NCI-H128 (cell line): Measurements from ENCODE around the gene ZHX3.

Experiments
- DNase-seq: peaks from one replicate; lab custom pipeline; 2025; ENCODE audit not compliant: unreplicated experiment; lab: John Stamatoyannopoulos, UW

Gene ZHX3, protein sequence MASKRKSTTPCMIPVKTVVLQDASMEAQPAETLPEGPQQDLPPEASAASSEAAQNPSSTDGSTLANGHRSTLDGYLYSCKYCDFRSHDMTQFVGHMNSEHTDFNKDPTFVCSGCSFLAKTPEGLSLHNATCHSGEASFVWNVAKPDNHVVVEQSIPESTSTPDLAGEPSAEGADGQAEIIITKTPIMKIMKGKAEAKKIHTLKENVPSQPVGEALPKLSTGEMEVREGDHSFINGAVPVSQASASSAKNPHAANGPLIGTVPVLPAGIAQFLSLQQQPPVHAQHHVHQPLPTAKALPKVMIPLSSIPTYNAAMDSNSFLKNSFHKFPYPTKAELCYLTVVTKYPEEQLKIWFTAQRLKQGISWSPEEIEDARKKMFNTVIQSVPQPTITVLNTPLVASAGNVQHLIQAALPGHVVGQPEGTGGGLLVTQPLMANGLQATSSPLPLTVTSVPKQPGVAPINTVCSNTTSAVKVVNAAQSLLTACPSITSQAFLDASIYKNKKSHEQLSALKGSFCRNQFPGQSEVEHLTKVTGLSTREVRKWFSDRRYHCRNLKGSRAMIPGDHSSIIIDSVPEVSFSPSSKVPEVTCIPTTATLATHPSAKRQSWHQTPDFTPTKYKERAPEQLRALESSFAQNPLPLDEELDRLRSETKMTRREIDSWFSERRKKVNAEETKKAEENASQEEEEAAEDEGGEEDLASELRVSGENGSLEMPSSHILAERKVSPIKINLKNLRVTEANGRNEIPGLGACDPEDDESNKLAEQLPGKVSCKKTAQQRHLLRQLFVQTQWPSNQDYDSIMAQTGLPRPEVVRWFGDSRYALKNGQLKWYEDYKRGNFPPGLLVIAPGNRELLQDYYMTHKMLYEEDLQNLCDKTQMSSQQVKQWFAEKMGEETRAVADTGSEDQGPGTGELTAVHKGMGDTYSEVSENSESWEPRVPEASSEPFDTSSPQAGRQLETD

DNA sequence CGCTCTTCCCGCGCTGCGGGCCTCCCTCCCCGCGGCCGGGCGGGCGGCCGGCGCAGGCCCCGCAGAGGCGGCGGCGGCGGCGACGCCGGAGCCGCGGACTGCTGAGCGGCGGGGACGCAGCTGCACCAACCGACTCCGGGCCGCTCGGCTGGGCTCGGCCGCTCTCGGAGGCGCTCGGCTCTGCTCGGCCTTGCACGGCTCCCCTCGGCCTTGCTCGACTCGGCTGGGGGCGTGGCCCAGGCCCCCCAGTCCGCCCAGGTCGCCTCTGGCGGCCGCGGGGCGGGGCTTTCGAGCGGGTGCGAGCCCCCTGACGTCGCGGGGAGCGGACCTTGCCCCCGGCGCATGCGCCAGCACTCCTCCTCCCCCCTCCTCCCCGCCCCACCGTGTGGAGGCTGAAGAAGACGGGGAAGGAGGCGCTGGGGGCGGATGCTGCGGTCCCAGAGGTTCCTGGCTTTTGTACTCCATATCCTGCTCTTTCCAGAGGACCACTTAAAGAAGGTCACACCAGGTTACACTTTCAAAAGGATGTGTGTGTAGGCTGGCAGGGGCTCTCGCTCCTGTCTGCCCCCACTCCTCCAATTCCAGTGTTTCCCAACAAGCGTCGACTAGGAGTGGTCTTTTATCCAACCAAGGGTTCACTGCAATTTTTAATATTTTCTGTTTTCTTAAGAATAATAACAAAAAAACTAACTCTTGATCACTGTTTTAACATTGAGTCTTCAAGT lies at the start of gene ZHX3:
Gene ZHX3 (minus strand): TSS at position 186 of the 725 bp plus-strand sequence. CDS start 112,815 bp downstream, outside the sequence.
- peak; percentile 95 for DNase-seq

DNA sequence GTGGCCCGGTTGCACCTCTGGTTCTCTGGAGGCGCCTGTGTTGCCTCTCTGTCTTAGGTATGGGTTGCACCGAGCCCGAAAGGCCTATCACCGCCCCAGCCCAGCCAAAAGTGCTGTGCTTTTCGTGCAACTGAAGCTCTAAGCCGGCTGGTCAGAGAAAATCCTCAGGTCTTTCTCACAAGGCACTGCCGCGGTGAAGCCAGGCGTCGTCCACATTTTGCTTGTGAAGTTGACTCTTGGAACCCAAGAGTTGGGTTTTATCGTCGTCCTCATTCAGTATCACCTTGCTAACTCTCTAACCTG lies 49.8 kb upstream of the ZHX3 start:
- DNase-seq = no peak

DNA sequence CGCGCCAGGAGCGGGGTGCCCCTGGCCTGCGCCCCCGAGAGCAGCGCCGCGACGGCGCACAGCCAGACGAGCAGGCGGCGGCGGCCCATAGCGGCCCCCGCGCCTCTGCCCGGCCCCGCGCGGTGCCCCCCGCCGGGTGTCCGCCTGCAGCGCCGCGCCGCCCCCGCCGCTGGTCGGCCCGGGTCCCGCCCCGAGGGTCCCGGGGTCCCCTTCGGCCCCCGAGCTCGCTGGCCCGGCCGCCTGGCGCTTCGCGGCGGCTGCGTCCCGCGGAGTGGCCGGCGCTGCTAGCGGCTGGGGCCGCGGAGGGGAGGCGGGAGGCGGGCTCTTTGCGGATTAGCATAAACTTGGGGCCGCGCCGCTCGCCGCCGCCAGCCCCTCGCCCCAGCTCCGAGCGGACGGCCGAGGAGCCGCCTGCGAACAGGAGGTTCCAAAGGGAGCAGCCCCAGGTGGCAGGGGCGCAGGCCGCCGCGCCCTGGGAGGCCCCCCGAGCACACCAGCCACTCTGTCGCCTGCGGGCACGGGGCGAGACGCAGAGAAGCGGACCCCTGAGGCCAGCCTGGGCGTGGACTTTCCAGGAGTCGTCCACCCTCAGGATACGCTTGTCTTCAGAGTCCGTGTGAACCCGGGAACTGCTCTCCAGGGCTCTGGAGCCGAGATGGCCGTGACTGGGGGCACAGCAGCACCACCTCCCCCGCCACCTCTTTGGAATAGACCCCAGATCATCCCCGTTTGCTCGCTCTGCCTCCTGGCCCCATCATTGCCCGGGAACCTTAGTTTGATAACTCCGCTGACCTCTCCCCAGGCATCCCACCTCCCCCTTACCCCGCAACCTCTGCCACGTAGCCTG lies 49.2 kb upstream of the ZHX3 start, which contains the start of gene EMILIN3:
Gene EMILIN3 (minus strand): TSS at position 273 of the 847 bp plus-strand sequence. CDS start 184 bp downstream, at position 89.
- no peak for DNase-seq

DNA sequence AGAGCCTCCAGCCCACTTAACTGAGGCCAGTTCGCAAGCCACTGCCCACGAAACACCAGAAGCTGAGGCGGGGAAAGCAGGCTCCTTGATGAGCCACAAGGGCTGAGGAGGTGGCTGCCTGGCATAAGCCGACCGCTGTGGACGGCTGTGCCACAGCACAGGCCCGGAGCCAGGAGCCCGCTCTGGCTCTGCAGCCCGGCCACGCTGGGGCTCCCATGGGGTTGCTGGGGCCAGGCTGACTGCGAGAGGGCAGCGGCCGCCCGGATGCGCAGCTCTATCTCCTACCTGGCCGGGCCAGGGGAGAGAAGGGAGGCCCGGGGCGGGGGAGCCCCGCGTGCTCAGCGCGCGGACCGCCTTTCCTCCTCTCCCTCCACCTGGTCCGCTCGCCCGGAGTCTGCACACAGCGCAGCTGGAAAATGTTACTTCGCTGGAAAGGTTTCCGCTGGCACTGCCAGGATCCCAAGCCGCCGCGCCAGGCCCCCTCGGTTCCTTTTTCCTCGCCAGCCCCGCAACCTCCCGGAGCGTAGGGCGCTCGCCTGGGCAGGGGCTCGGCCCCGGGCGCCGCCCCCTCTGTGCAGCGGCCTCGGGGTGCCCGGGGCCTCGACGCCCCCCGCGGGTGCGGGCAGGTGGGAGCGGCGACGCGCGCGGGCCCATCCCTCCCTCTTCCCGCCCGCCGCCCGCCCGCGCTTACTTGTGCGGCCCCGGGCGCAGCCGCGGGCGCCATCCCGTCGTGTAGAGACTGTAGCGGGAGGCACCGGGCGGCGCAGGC lies 48.4 kb upstream of the ZHX3 start:
- no peak for DNase-seq

DNA sequence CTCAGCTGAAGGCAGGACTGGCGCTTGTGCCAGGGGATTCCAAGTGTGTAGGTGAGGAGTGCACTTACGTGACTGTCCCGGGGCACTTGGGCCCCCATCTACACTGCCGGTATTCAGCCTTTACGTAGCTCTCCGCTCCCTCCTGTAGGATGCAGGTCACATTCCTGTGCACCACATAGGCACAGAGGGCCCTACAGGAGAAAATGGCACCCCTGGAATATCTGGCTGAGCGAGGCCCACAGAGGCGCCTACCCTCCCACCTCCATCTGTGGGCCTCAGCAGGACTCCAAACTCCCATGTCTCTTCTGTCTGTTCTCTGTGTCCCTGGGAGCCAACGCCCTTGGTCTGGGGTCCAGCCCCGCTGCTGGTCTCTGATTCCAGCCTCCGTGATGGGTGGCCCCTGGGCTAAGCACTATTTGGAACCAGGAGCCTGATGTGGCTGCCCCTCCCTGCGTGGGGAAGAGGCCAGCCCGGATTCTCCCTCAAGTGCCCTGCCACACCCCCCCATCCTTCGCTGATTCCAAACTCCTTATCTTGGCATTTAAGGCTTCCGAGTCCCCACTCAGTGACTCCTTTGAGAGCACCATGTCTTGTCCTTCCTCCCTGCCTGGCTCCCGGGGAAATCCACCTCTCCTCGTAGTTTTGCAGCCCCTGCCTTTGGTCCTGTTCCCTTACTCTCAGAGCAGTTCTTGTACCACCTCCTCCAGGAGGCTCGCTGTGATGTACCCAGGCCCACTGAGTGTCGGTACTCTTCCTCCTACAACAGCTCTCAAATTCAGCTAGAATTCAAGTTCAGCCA lies 47.6 kb upstream of the ZHX3 start:
- no peak for DNase-seq

DNA sequence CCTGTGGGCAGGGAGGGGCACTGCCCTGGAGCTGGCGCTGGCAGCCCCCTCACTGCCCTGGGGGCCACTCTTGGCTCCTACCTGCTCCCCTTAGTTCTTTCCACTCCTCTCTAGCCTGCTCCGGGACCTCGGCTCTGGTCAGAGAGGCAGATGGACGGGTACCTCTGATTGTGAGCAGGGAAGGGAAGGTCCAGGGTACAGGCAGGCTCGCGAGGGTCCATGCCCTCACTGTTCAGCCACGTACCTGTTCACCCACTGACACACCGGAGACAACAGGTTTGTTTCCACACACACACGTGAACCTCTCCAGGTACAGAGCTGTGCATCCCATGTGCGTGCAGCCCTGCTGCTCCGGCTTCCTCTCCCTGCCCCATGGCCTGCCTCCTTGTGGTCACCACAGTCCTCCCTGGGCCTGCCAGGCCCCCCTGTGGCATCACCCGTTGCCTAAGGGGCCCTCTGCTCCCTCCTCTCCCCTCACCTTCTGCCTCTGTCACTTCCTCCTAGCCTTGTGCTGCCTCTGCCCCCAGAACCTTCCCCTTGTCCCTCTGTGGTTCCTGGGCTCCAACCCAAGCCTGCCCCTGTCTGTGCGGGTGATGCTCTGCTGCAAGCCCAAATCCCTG lies 46.8 kb upstream of the ZHX3 start:
- DNase-seq = no peak

DNA sequence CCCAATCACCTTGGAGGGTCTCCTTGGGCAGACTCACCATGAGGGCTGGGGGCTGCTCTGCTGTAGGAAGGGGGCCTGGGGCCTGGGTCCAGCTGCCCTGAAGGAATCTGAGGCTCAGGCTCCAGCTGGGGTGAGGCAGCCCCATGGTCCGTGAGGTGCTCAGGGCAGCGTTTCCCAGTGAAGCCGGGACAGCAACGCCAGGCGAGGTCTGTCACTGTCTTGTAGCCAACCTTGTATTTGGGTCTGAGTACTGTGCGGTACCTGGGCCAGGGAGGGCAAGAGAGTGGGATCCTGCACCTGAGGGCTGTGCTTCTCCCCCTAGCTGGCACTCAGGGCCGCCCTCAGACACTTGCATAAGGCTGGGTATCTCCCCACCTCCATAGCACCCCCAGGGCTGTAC lies 46.1 kb upstream of the ZHX3 start:
- DNase-seq = no peak

DNA sequence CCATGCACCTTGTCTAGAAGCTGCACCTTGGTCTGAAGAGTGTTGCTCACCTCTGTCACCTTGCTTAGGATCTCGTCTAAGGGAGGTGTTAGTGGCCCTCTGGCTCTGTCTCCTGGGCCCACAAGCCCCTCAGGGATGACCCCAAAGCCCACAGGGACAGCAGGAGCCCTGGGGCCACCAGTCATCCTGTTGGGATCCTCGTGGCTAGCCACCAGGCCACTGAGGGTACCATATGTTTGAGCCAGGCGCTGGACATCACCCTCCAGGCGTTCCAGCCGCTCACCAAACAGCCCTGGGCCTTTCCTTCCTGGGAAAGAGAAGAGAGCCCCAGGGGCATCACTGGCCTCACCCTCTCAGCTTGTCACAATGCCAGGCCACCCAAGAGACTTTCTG lies 45.2 kb upstream of the ZHX3 start:
- DNase-seq = no peak

DNA sequence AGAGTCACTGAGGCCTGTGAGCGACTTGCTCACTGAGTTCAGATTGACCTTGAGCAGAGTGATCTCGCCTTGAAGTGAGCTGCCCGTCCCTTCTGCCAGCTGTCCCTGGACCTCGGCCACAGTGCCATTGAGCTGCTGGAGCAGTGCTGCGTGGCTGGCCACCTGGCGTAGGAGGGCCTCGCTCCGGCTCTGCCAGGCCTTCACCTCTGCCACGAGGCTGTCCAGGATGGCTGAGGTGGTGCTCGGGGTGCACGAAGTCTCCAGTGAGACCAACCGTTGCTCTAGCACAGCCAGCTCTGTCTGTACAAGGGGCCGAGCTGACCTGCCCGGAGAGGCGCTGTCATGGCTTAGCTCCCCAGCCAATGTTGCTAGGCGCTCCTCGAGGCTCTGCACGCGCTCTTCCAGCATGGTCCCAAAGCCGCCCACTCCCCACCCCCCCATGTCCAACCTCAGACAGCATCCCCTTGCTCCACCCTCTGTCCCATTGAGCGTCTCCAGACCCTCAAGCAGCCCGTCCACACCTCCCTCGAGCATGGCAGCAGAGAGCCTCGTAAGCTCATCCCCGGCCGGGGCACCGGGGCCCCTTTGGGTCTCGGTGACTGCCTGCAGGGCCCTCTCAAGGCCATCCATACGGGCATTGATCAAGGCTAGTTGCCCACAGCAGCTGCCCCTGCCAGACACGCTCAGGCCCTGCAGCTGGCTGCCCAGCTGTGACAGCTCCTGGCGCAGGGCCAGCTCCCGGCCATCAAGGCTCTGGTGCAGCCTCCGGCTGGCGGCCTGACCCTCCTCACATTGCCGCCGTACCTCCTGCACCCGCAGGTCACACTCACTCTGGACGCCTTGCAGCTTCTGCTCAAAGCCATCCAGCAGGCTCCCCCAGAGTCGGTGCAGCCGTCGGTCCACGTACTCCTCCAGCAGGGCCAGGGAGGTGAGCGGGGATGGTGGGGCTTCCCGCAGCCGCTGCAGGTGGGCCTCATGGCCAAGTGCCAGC lies 44.5 kb upstream of the ZHX3 start:
- DNase-seq = no peak

DNA sequence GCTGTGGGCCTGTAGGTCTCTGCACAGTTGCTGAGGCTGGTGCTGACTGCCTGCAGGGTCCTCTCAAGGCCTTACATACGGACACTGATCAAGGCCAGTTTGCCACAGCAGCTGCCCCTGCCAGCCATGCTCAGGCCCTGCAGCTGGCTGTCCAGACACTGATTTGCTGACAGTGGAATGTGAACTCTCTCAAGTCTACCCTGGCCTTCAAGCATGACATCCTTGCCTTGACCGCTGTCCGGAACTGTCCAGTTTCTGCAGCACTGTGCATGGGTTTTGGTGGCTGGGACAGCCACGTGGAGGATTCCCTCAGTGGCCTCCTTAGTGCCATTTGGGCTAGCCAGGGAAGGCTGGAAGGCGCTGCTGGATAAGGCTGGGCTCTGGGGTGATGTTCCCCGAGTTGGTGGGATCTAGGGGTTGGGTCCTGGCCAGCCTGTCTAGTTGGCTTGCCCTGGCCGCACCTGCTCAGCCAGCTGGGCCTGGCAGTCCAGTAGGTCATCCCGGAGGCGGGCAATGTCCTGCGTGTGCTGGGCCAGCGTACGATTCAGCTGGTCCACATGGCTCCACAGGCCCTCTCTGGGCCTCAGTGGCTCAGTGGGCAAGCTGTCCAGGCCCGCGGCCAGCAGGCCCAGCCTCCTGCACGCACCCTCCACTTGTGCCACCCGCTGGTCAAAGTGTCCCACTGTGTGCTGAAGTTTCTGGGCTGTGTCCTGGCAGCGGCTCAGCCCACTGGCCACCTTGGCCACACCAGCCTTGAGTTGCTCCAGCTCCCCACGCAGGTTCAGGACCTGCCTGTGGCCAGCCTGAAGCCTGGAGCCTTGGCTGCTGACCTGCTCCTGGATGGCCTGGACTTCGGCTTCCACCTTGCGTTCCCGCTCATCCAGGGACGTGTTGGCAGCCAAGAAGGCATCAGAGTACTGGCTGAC lies 43.6 kb upstream of the ZHX3 start:
- no peak for DNase-seq

DNA sequence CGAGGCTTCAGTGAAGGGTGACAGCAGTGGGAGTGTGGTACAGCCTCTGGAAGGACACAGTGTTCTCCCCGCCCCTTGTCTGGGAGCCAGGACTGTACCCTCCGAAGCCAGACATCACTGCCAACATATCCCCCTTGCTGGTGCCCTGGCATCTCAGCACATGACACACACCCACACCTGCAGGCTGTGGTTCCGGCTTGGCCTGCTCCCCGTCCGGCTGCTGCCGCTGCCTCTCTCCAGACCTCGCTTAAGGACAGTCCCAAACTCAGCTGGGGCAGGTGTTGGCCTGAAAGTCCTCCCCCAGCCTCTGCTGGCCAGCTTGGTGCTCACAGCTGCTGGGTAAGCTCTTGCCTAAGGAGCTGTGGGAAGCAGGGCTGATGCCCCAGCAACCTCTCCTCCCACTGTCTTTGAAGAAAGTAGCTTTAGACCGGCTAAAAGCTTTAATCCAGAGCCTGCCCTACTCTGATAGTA lies 42.0 kb upstream of the ZHX3 start:
- DNase-seq = no peak

DNA sequence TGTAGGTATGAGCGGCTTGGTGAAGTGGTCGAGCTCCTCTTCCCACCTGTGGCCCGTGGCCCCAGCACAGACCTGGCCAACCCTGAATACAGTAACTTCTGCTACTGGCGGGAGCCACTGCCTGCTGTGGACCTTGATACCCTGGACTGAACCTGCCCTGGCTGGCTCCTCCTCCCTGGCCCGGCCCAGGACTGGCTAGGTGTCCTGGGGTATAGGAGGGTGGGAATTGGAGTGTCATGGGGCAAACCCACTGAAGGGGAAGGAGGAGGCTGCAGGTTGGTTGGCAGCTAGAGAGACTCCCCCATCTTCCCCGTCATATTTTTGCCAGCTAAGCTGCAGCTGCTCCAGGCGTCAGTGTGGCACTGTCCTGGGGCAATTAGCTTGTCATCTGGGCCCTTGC lies 41.2 kb upstream of the ZHX3 start:
- no peak for DNase-seq

DNA sequence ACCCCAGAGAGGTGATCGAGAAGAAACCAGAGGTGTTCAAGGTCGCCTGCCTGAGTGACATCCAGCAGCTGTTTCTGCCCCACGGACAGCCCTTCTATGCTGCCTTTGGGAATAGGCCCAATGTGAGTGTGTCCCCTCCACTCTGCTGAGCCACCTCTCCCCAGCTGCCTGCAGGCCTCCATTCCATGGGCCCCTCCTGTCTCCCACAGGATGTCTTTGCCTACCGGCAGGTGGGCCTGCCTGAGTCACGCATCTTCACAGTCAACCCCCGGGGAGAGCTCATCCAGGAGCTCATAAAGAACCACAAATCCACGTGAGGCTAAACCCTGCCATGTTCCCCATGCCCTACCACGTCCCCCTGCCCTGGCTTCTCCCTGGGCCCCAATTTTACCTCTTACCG lies 40.7 kb upstream of the ZHX3 start:
- DNase-seq = no peak

DNA sequence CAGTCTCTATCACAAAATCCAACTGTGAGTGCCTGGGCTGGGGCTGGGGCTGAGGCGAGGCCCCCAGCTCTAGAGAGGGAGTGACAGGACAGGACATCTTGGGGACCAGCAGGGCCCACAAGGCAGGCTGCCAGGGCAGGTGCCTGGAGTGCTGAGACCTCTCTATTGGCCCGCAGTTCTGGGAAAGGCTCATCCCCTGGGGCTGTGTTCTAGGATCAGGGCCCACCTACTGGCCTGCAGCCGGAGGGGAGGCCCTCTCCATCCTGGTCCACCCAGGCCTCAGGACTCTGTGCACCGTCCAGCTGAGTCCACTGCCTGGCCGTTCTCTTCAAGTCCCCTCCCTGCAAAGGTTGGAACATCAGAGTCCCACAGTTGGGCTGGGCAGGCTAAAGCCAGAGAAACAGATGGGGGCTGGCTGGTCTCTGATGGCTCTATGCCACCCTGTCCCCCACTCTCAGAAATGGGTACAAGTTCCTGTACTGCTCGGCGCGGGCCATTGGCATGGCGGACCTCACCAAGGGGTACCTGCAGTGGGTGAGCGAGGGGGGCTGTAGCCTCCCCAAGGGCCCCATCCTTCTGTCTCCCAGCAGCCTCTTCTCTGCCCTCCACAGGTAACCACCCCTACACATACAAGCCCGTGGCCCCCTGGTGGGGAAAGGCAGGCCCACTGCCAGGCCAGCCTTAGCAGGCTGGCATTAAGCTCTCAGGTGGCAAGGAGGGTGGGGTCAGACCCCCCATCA lies 40.1 kb upstream of the ZHX3 start:
- no peak for DNase-seq

DNA sequence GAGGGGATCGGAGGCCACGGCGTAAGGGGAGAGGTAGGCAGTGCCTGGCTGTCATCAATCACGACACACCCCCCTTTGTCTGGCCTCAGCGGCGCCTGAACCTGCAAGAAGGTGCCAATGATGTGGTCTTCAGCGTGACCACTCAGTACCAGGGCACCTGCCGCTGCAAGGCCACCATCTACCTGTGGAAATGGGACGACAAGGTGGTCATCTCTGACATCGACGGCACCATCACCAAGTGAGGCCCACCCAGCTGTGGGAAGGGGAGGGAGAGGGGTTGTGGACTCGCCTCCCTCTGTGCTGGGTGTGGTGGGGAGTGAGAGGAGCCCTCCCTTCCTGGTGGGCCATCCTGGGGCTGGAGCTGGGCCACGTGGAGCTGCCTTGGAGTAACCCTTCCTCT lies 39.4 kb upstream of the ZHX3 start:
- DNase-seq = no peak
